ENCODE measurements around the gene NFATC2.

Gene NFATC2

DNA sequence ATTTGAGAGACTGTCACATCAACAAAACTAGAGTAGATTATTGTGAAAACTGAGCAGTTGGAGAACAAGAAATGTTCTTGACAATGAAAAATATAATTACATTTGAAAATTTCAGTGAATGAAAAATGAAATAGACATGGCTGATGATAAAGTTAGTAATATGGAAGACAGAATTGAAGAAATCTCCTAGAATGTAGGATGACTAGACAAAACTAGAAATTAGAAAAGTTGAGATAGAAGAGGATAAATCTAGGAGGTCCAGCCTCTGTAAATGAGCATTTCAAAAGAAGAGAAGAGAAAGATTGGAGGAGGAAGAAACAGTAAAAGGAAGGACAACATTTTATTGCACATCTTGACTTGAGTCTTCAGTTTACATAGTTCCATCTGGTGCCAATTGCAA lies 178.7 kb downstream of the NFATC2 start:
- Histone ChIP-seq H3K27me3 (ENCODE audit: insufficient read depth, low read length) (no peaks in the 10 kb centered on the region), H3K4me1 (ENCODE audit: insufficient read depth, low read length) (no peaks in the 10 kb centered on the region), H3K9me3 (ENCODE audit: insufficient read depth, low read depth, low read length) (peaks cover 18% of the 10 kb centered on the region), H3K4me3 (ENCODE audit: low read length) (no peak overlapping the region), H3K9ac (ENCODE audit: low read depth, low read length) (no peak overlapping the region), H3K36me3 (ENCODE audit: insufficient read depth, low read length) (no peaks in the 10 kb centered on the region), H3K27ac (ENCODE audit: low read depth, low read length) (no peak overlapping the region)

DNA sequence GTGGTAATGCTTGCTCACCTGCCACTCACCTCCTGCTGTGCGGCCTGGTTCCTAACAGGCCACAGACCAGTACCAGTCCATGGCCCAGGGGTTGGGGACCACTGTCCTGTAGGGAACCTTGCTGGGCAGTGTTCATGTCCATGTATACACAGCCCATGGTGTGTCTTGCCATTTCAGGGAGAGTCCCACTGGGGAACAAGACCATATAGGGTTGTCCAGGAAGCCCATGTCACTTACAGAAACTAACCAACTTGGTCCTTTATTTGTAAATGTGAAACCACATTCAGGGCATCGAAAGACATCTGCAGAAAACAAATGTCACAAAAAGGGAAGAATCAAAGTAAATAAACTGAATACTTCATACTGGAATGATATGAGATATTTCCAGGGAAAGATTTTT lies 179.1 kb downstream of the NFATC2 start:
- no peak overlapping the region for H3K27ac ChIP-seq (ENCODE audit: low read depth, low read length)
- WGBS, result 98% methylated on average over 1 of the region's 2 CpGs

DNA sequence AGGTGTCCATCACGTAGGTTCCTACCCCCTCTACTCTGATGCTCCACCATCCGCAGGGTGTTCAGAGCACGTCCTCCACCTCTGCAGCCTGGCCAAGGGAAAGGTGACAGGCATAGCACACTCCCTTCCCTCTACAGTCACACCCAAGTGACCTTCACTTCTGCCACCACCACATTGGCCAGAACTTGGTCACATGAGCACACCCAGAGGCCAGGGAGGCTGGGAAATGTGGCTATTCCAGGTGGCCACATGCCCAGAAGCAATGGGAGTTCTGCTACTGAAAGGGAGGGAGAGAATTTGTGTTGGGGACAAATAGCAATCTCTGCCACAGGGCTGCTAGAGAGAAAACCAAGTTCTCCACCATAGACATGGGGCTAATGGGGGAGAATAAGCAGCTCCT lies 180.3 kb downstream of the NFATC2 start:
- Histone ChIP-seq H3K27me3 (ENCODE audit: insufficient read depth, low read length) (no peaks in the 10 kb centered on the region), H3K4me1 (ENCODE audit: insufficient read depth, low read length) (no peaks in the 10 kb centered on the region), H3K27ac (ENCODE audit: low read depth, low read length) (no peak overlapping the region), H3K36me3 (ENCODE audit: insufficient read depth, low read length) (no peaks in the 10 kb centered on the region), H3K4me3 (ENCODE audit: low read length) (no peak overlapping the region), H3K9me3 (ENCODE audit: insufficient read depth, low read depth, low read length) (peaks cover 18% of the 10 kb centered on the region), H3K9ac (ENCODE audit: low read depth, low read length) (no peak overlapping the region)
- WGBS, result 88% methylated on average over 3 of the region's 3 CpGs

More for the DNA sequence above, 179.1 kb downstream of the NFATC2 start:
- no peak overlapping the region for H3K4me3 ChIP-seq (ENCODE audit: low read length)
- no peaks in the 10 kb centered on the region for H3K4me1 ChIP-seq (ENCODE audit: insufficient read depth, low read length)
- peaks cover 18% of the 10 kb centered on the region for H3K9me3 ChIP-seq (ENCODE audit: insufficient read depth, low read depth, low read length)
- no peaks in the 10 kb centered on the region for H3K27me3 ChIP-seq (ENCODE audit: insufficient read depth, low read length)
- H3K36me3 ChIP-seq (ENCODE audit: insufficient read depth, low read length), result no peaks in the 10 kb centered on the region
- no peak overlapping the region for H3K9ac ChIP-seq (ENCODE audit: low read depth, low read length)

DNA sequence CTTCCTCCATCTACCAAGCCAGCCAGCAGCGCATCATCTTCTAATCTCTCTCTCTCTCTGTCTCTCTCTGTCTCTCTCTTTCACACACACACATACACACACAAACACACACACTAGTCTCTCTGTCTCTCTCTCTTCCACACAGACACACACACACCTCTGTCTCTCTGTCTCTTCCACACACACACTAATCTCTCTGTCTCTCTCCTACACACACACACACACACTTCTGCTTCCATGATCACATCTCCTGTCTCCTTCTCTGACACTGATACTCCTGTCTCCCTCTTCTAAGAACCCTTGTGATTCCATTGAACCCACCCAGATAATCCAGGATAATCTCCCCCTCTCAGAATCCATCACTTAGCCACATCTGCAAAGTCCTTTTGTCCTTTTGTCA lies 181.3 kb downstream of the NFATC2 start:
- Histone ChIP-seq H3K4me3 (ENCODE audit: low read length) (no peak overlapping the region), H3K4me1 (ENCODE audit: insufficient read depth, low read length) (no peaks in the 10 kb centered on the region), H3K36me3 (ENCODE audit: insufficient read depth, low read length) (no peaks in the 10 kb centered on the region), H3K27me3 (ENCODE audit: insufficient read depth, low read length) (no peaks in the 10 kb centered on the region), H3K9me3 (ENCODE audit: insufficient read depth, low read depth, low read length) (peaks cover 18% of the 10 kb centered on the region), H3K9ac (ENCODE audit: low read depth, low read length) (no peak overlapping the region), H3K27ac (ENCODE audit: low read depth, low read length) (no peak overlapping the region)
- 94% methylated on average over 1 of the region's 1 CpG for WGBS

DNA sequence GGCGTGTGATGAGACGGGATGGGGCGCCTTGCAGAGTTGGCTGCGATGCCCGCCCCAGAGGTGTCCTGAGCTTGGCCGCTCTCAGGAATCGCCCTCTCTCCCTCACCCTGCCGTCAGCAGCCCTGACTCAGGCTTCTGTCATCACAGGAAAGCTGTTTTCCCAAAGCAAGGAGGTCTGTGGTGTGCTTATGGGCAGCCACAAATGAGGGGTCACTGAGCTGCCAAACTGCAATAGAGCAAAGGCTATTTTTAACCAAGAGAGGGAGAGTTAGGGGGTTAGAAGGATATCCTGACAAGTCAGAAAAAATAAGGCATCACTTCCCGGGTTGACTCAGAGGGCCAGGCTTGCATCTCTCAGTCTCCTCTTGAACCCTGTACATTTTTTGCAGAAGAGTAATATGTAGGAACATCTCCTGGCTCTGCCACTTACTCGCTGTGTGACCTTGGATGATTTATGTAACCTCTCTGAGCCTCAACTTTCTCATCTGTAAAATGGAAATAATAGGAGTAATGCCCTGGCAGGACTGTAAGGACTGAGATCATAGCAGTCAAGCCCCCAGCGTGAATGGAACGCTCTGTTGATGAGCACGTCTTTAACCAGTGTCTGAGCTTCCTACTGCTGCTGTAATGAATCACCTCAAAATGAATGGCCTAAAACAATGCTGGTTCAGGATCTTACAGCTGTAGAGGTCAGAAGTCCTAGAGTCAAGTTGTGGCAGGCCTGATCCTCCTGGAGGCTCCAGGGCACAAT lies 181.9 kb downstream of the NFATC2 start:
- 91% methylated on average over 13 of the region's 13 CpGs for WGBS
- Histone ChIP-seq H3K9ac (ENCODE audit: low read depth, low read length) (no peak overlapping the region), H3K27ac (ENCODE audit: low read depth, low read length) (no peak overlapping the region)

DNA sequence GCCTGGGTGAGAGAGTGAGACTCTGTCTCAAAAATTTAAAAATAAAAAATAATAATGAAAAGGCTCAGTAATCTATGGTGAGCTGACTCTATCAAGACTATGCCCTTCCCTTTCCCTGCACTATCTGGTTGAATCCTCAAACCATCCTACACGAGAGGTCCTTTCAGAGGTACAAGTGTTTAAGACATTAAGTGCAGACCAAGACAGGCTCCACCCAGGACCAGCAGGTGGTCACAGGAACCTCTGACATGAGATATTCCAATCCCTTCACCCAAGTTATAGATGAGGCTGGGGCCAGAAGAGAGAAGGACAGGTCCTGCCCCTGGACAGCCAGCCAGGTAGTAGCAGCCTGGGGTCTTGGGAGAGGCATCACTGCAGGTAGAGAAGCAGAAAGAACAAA lies 182.6 kb downstream of the NFATC2 start:
- peaks cover 18% of the 10 kb centered on the region for H3K9me3 ChIP-seq (ENCODE audit: insufficient read depth, low read depth, low read length)
- H3K36me3 ChIP-seq (ENCODE audit: insufficient read depth, low read length), result no peaks in the 10 kb centered on the region
- no peak overlapping the region for H3K9ac ChIP-seq (ENCODE audit: low read depth, low read length)
- H3K4me3 ChIP-seq (ENCODE audit: low read length), result no peak overlapping the region
- H3K4me1 ChIP-seq (ENCODE audit: insufficient read depth, low read length), result no peaks in the 10 kb centered on the region
- no peak overlapping the region for H3K27ac ChIP-seq (ENCODE audit: low read depth, low read length)
- 79% methylated on average over 1 of the region's 1 CpG for WGBS
- no peaks in the 10 kb centered on the region for H3K27me3 ChIP-seq (ENCODE audit: insufficient read depth, low read length)

More for the DNA sequence above, 181.9 kb downstream of the NFATC2 start:
- no peak overlapping the region for H3K4me3 ChIP-seq (ENCODE audit: low read length)
- peaks cover 18% of the 10 kb centered on the region for H3K9me3 ChIP-seq (ENCODE audit: insufficient read depth, low read depth, low read length)
- no peaks in the 10 kb centered on the region for H3K36me3 ChIP-seq (ENCODE audit: insufficient read depth, low read length)
- H3K27me3 ChIP-seq (ENCODE audit: insufficient read depth, low read length), result no peaks in the 10 kb centered on the region
- no peaks in the 10 kb centered on the region for H3K4me1 ChIP-seq (ENCODE audit: insufficient read depth, low read length)

DNA sequence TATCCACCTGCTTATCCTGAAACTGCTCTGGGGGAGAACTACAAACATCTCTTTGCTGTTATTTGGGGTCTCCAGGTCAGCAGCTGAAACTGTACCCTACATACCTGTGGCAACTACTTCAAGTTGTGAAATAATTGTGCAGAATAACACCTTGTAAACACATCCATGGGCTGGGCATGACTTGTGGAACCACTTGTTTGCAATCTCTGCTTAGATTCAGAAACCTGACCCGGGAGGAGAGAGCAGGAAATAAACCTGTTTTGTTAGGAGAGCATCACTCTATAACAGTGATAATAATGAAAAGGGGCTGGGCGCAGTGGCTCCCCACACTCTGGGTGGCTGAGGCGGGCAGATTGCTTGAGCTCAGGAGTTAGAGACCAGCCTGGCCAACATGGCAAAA lies 183.1 kb downstream of the NFATC2 start:
- no peak overlapping the region for H3K4me3 ChIP-seq (ENCODE audit: low read length)
- H3K27ac ChIP-seq (ENCODE audit: low read depth, low read length), result no peak overlapping the region
- no peaks in the 10 kb centered on the region for H3K4me1 ChIP-seq (ENCODE audit: insufficient read depth, low read length)
- no peak overlapping the region for H3K9ac ChIP-seq (ENCODE audit: low read depth, low read length)
- H3K27me3 ChIP-seq (ENCODE audit: insufficient read depth, low read length), result no peaks in the 10 kb centered on the region
- WGBS, result 94% methylated on average over 3 of the region's 3 CpGs
- H3K9me3 ChIP-seq (ENCODE audit: insufficient read depth, low read depth, low read length), result peaks cover 18% of the 10 kb centered on the region
- no peaks in the 10 kb centered on the region for H3K36me3 ChIP-seq (ENCODE audit: insufficient read depth, low read length)

DNA sequence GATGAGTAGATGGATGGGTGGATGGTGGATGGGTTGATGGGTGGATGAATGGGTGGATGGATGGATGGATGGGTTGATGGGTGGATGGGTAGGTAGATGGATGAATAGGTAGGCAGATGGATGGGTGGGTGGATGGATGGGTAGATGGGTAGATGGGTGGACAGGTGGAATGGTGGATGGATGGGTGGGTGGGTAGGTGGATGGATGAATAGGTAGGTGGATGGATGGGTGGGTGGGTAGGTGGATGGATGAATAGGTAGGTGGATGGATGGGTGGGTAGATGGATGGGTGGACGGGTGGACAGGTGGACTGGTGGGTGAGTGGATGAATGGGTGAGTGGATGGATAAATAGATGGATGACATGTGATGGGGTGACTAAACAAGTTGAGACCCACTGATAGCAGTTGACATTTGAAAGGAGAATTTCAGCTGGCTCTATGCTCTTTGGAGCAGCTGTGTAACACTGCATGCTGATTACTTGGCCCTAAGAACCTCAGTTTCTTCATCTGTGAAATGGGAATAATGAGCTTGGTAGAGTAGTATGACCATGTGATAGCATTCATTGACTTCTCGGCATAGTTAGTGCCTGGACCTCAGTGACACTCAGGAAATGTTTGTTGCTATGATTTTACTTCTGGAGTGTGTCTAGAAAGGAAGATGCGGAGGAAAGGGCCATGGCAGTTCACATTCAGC lies 184.3 kb downstream of the NFATC2 start:
- H3K9ac ChIP-seq (ENCODE audit: low read depth, low read length), result no peak overlapping the region
- 89% methylated on average over 3 of the region's 3 CpGs for whole genome bisulfite sequencing
- H3K27ac ChIP-seq (ENCODE audit: low read depth, low read length), result no peak overlapping the region
- H3K4me3 ChIP-seq (ENCODE audit: low read length), result no peak overlapping the region
- H3K4me1 ChIP-seq (ENCODE audit: insufficient read depth, low read length), result no peaks in the 10 kb centered on the region
- no peaks in the 10 kb centered on the region for H3K27me3 ChIP-seq (ENCODE audit: insufficient read depth, low read length)
- peaks cover 7% of the 10 kb centered on the region for H3K9me3 ChIP-seq (ENCODE audit: insufficient read depth, low read depth, low read length)
- H3K36me3 ChIP-seq (ENCODE audit: insufficient read depth, low read length), result no peaks in the 10 kb centered on the region

DNA sequence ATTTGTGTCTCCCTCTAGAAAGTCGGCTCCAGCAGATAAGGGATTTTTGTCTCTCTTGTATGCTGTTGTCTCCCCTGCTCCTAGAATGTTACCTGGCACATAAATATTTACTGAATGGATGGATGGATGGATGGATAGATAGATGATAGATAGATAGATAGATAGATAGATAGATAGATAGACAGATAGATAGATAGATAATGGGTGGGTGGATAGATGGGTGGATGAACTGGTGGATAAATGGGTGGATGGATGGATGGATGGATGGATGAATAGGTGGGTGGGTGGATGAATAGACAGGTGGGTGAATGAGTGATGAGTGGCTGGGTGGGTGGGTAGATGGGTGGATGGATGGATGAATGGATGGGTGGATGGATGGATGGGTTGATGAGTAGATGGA lies 185.0 kb downstream of the NFATC2 start:
- H3K27ac ChIP-seq (ENCODE audit: low read depth, low read length), result no peak overlapping the region
- no peaks in the 10 kb centered on the region for H3K36me3 ChIP-seq (ENCODE audit: insufficient read depth, low read length)
- 100% methylated on average over 1 of the region's 1 CpG for WGBS
- no peak overlapping the region for H3K4me3 ChIP-seq (ENCODE audit: low read length)
- H3K4me1 ChIP-seq (ENCODE audit: insufficient read depth, low read length), result no peaks in the 10 kb centered on the region
- no peaks in the 10 kb centered on the region for H3K27me3 ChIP-seq (ENCODE audit: insufficient read depth, low read length)
- 0 out of 2 replicates have a peak, but pooled peaks cover under 1% of the 10 kb centered on the region for H3K9me3 ChIP-seq (ENCODE audit: insufficient read depth, low read depth, low read length)
- H3K9ac ChIP-seq (ENCODE audit: low read depth, low read length), result no peak overlapping the region

DNA sequence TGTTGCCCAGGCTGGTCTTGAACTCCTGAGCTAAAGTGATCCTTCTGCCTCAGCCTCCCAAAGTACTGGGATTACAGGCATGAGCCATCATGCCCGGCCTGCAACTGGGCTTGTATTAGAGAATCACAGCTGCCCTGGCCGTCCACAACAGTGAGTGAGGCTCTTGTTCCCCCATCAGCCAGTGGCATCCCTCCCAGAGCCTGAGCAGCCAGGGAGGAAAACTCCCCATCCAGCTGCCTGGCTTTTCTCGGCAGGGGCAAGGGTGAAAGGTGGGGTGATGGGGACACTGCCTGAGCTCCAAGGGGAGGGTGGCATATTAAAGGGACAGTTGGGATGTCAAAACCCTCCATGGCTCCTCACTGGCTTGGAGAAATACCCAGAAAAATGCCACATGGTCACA lies 185.6 kb downstream of the NFATC2 start:
- Histone ChIP-seq H3K9me3 (ENCODE audit: insufficient read depth, low read depth, low read length) (no peaks in the 10 kb centered on the region), H3K27ac (ENCODE audit: low read depth, low read length) (no peak overlapping the region), H3K4me3 (ENCODE audit: low read length) (no peak overlapping the region), H3K4me1 (ENCODE audit: insufficient read depth, low read length) (no peaks in the 10 kb centered on the region), H3K36me3 (ENCODE audit: insufficient read depth, low read length) (no peaks in the 10 kb centered on the region), H3K9ac (ENCODE audit: low read depth, low read length) (no peak overlapping the region), H3K27me3 (ENCODE audit: insufficient read depth, low read length) (no peaks in the 10 kb centered on the region)
- WGBS, result 67% methylated on average over 3 of the region's 3 CpGs

DNA sequence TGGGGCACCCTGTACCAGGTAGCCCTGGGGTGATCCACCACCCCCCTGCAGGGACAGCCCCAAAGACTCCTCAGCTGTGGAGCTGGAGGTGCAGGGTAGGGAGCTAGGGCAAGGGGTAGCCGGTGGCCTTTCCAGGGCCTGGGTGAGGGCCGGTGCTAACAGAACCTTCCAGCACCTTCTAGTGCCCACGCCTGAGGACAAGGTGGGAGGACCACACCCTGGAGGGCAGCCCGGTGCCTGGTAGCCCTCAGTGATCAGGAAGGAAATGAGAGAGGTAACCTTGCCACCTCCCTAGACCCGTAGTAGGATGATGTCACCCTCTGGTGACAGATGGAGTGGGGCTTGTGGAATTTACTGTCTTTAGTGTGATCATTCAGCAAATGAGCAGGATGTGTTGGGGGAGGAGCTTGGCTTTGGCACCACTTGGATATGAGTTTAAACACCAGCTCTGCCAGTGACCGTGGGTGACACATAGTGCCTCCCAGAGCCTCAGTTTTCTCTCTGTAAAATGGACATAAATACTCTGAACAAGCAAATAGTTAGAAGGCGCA lies 187.7 kb downstream of the NFATC2 start:
- WGBS, result 94% methylated on average over 7 of the region's 7 CpGs
- Histone ChIP-seq H3K27ac (ENCODE audit: low read depth, low read length) (no peak overlapping the region), H3K9ac (ENCODE audit: low read depth, low read length) (no peak overlapping the region), H3K4me1 (ENCODE audit: insufficient read depth, low read length) (no peaks in the 10 kb centered on the region), H3K27me3 (ENCODE audit: insufficient read depth, low read length) (no peaks in the 10 kb centered on the region), H3K9me3 (ENCODE audit: insufficient read depth, low read depth, low read length) (no peaks in the 10 kb centered on the region), H3K36me3 (ENCODE audit: insufficient read depth, low read length) (no peaks in the 10 kb centered on the region), H3K4me3 (ENCODE audit: low read length) (no peak overlapping the region)
